CD1c-positive myeloid dendritic cell (primary cell): Measurements from ENCODE around the gene MYADM.
"Not testable (repeated sequence)": the region's sequence is repeated elsewhere in the genome, so short reads cannot be mapped to it uniquely, and the experiment has no call there.

ENCODE experiments used
- DNase-seq: peaks from one replicate; pipeline ENCODE4 v3.0.0-alpha.2; 2016; ENCODE audit errors: extremely low spot score

MYADM gene

DNA sequence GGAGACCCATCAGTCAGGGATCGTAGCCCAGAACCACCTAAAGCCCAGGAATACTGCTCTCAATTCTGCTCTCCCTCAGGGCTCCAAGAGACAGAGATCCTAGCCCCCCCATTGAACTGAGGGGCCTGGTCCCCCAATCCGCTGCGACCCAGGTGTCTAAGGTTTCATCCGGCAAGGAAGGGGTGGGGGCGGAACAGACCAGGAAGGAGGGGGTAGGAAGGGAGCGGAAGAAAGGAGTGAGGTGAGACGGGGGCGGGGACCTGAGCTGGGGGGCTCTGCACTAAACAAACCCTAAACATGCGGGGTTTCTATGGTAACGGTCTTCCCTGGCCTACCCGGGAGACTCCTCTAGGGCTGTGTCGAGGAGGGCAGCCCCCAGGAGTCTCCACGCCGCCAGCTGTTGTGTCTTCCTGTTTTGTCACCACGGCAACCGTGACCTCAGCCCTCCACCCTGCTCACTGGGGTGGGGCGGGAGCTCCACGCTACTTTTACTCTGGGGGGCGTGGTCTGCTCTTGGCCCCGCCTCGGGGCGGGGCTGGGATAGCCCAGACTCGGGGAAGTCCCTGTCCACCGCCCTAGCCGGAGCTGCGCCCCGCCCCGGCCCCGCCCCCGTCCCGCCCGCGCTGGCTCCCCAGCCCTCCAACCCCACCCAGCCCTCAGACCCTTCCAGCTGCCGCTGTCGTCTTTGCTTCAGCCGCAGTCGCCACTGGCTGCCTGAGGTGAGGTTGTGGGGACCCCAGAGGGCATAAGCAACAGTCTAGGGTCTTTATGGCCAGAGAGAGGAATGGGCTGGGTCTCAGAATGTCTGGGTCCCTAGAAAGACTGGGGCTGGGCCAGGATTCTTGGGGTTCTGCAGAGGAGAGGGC is at the start of gene MYADM:
MYADM (plus strand) TSS at position 659 of the 866 bp plus-strand sequence. CDS start 5,647 bp downstream, outside the sequence.
- peak; percentile 100 for DNase-seq

DNA sequence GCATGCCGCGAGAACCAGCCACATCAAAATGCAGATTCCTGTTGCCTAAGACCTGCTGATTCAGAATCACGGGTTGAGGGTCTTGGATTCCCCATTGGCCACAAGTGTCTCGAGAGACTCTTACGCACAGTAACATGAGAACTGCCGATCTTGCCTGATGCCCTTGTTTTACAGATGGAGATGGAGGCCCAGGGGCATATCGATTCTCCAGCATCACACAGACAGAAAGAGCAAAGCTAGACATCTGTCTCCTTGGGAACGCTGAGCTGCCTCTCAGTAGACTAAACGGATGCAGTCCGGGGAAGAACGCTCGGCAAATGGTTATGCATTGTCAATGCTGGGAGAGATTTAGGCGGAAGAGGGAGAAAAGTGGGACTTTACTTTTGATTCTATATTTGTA is 48.9 kb upstream of the MYADM start:
- no peak for DNase-seq

DNA sequence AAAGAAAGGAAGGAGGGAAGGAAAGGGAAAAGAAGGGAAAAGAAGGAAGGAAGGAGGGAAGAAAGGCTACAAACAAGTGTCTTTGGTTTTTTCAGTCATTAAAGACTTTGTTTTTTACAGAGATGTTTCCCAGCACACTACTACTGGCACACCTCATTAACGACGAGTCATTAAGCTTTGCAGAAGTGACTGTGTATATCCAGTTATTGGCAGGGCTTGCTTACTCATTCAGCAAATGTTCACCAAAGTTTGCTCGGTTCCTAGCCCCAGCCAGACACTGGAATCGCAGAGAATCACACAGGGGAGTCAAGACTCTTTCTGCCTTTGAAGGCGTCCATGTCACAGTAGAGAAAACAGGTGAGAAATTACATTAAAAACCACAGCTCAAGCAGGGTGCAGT is 47.8 kb upstream of the MYADM start:
- no peak for DNase-seq

- DNase-seq: peak; percentile 11
Observed at GRCh38 chr19:53823380-53824120, 44.1 kb upstream of the MYADM start.

DNA sequence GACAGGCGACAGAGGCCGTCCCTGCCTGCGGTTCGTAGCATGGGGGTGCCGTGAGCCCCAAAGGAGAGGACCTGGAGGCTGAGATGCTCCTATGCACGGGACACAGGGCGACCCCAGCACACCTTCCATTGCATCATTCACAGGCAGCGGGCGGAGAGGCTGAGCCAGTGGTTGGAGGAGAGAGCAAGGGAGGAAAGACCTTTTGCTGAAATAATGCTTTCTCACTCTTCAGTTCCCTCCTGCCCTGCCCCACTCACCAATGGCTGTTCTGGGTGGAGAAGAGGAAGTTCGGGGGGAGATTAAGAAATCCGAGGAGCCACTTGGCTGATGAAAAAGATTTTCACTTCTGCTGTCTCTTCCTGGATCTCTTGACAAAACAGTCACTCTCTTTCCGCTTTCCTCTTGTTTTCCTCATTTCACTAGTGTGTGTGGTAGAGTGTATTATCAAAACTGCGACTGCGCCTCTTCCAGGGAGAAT is 43.5 kb upstream of the MYADM start, which contains the start of gene NLRP12:
NLRP12 (minus strand) TSS at position 181 of the 478 bp plus-strand sequence; CDS start at position 41, 140 bp downstream.
- DNase-seq: peak; percentile 94

DNA sequence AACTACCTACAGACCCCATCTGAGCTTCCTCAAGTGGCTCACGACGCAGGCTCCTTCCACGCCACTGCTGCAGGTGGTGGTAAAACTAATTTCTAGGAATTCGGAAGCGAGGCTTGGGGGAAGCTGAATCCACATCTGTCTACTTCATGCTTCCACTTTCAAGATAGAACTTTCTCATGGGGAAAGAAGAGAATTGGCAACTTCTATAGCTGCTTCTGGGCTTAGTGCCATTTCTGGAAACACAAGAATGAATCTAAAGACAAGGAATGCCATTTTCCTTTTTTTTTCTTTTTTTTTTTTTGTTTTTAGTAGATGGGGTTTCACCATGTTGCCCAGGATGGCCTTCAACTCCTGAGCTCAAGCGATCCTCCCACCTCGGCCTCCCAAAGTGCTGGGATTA is 40.8 kb upstream of the MYADM start:
- peak; percentile 14 for DNase-seq

- no peak for DNase-seq
Observed at GRCh38 chr19:53828531-53828930, 39.2 kb upstream of the MYADM start.

DNA sequence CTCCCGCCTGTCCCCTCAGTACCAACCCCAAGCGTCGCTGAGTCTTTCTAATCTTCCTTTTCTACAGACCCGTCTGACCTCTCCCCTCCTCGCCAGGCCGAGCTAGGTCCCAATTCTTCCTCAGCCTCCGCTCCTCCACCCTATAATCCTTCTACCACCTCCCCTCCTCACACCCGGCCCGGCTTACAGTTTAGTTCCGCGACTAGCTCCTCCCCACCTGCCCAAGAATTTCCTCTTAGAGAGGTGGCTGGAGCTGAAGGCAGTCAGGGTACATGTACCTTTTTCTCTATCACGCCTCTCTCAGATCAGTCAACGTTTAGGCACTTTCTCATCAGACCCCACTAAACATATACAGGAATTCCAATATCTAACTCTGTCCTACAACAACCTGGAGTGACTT is 34.8 kb upstream of the MYADM start:
- DNase-seq: not testable (repeated sequence)

DNA sequence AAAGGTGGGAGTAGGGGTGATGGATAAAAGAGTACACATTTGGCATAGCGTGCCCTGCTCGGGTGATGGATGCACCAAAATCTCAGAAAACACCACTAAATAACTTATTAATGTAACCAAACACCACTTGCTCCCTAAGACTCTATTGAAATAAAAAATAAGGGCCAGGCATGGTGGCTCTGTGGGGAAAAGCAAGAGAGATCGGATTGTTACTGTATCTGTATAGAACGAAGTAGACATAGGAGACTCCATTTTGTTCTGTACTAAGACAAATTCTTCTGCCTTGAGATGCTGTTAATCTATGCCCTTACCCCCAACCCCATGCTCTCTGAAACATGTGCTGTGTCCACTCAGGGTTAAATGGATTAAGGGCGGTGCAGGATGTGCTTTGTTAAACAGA is 29.2 kb upstream of the MYADM start:
- not testable (repeated sequence) for DNase-seq

- not testable (repeated sequence) for DNase-seq
Observed at GRCh38 chr19:53840241-53840640, 27.4 kb upstream of the MYADM start.

- peak; percentile 70 for DNase-seq
Observed at GRCh38 chr19:53840914-53841313, 26.8 kb upstream of the MYADM start.

GRCh38 chr19:53844849-53845246 is 22.8 kb upstream of the MYADM start:
- peak; percentile 93 for DNase-seq

DNA sequence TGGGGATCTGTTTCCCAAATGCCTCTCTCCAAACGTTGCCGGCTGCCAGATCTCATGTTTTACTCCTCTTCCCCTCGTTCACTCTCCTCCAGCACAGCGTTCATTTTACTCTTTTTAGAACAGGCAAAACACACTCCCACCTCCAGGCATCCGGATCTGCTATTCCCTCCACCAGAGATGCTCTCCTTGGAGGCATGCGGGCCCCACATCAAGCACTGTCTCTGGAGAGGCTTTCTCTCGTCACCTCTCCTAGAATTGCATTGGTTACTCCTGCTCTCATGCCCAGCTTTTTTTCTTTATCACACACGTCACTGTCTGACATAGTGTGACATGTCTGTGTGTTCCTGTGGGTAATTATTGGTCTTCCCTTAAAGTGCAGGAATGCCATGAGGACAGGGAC is 20.1 kb upstream of the MYADM start:
- no peak for DNase-seq

DNA sequence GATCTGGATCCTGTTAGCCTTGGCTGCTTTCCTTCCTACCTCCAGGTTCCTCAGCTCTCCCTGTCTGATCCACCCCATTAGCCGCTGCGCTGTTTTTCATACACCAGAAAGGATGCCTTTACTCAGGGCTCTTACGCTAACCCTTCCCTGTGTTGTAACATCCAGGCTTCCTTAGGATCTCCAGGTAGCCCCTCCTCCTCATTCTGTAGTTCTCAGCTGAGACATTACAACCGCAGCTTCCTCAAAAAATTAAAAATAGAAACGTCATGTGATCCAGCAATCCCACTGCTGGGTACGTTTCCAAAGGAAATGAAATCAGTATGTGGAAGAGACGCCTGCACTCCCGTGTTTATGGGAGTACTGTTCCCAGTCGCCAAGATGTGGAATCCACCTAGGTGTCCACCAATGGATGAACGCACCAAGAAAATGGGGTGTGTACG is 18.4 kb upstream of the MYADM start:
- peak; percentile 88 for DNase-seq

DNA sequence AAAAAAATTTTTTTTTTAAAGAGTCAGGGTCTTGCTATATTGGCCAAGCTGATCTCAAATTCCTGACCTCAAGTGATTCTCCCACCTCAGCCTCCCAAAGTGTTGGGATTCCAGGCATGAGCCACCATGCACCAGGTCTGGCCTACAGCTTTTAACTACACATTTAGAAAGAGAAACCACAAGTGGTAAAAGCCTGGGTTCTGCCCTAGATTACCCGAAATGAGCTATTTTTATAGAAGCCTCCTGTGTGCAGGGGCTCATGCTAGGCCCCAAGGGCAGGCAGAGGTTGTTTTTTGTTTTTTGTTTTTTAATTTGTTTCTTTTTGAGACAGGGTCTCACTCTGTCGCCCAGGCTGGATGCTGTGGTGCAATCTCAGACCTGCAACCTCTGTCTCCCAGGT is 14.0 kb upstream of the MYADM start:
- DNase-seq: no peak

DNA sequence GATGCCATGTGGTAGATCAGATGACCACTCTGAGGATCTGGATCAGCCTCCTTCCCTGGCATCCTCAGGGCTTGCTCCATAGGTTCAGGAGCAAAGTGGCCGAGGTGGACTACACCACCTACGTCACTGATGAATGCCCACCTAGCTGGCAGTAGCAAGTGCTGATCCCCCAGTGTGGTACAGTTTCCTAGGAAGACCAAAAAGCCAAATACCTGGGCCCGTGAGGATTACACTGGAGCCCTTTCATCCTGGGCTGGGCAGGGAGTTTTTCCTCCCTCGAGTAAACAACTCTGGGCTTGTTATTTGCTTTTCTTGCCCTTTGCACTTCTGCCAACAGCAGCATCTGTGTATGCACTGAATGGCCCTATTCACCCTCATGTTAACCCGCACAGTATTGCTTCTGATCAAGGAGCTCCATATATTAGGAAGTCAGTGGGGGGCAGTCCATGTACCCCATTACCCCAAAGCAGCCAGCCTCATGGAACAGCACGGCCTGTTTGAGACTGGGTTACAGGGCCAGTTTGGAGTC is 3.3 kb upstream of the MYADM start:
- DNase-seq: no peak

DNA sequence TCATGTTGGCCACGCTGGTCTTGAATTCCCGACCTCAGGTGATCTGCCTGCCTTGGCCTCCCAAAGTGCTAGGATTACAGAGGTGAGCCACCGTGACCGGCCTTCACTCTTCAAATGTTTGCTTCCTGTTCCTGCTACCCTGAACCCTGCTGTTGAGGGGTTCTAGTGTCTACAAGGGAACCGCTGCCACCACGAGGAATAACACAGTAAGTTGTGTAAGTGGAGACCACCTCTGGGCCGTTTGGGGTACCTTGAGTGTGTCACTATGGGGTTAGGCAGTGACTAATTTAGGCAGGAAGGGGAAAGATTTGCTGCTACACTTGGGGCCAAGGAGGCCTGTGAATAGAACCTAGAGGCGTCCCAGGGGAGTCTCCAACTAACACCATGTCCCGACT is 2.2 kb upstream of the MYADM start:
- DNase-seq: no peak

GRCh38 chr19:53865918-53866864 is 1.5 kb upstream of the MYADM start:
- peak; percentile 83 for DNase-seq

- DNase-seq: no peak
Observed at GRCh38 chr19:53866865-53867224, 838 bp upstream of the MYADM start.

DNA sequence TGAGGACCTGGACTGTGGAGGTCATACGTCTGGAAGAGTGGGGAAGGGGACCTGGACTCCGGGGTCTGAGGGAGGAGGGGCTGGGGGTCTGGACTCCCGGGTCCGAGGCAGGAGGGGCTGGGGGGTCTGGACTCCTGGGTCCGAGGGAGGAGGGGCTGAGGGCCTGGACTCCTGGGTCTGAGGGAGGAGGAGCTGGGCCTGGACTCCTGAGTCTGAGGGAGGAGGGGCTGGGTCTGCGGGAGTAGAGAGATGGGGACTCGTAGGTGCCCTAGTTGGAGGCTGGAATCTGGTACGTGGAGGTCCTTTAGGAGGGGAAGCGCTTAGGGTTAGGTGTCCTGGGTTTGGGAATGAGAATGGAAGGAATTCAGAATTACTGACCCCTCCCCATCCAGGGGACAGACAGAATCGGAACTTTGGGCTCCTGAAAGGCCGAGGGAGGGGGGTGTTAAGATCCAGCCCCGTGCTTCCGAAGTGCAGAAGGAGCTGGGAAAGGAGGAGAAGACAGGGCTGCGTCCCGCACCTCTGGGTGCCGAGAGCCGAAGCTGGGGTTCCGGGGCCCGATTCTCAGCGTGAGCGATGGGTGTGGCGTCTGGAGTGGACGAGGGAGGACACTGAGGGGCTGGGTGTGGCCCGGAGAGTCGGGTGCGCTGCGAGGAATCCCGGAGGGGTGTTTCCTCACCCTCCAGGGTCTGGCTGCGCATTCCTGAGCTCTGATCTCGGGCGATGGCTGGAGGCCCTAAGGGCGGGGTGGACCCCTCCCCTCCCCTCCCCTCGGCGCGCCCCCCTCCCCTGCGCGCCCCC is 608 bp downstream of the MYADM start:
- DNase-seq: peak; percentile 87
